Posterior vena cava (tissue), 2 donors: ENCODE data around the gene MAD2L1BP. TPM values are rescaled to one million over a fixed set of nuclear protein-coding genes. Genes with fewer than 3 reads are reported as not detected.
A peak's percentile ranks its signal among the peaks of the same experiment; 100 is the strongest.
"Not testable (repeated sequence)": the region's sequence is repeated elsewhere in the genome, so short reads cannot be mapped to it uniquely, and the experiment has no call there.

ENCODE experiments used
- DNase-seq: peaks from one replicate; pipeline ENCODE4 v3.0.0-alpha.2; 2020; ENCODE audit warnings: low spot score
- intact Hi-C, 2 donors: fragments of 100-400 bp; cut with DNase I; formaldehyde crosslinking; loops; one replicate each; pipeline versions ENCODE4 v1.14.1 to v1.14.2; 2022 to 2023
- long read RNA-seq, 2 donors: library from polyadenylated mRNA; unstranded; transcript quantifications; one replicate each; pipeline ENCODE4 v2.0.0, GENCODE V29; 2020 to 2021
- total RNA-seq, 2 donors: library from RNA; stranded (reverse); fragmentation: NEBNext Ultra II Directional; extraction: Animal tissue kit (Norgen Biotek cat#: 25700); gene quantifications; one replicate each; pipeline ENCODE4 v1.2.1, GENCODE V29; 2021
- donor health status: DM: yes; HTN: yes; CAD: no.
- donor health status: DM: yes; HTN: yes; CAD: no.

The MAD2L1BP gene
- total RNA-seq: 10 to 100 TPM; 12.0 to 15.5 TPM
- long read RNA-seq, donor 1, partial matches to known transcripts: 0 of 5 reads
- long read RNA-seq, donor 1, other reads (novel, unspliced or antisense): 1 of 5 reads
- long read RNA-seq, donor 2, transcript MAD2L1BP-201 (3 exons, 1,301 nt): major isoform, 30 of 33 reads
- long read RNA-seq, donor 2, partial matches to known transcripts: 1 of 33 reads
- long read RNA-seq, donor 2, other reads (novel, unspliced or antisense): 2 of 33 reads

- DNase-seq: peak; percentile 95
- intact Hi-C loops: loop anchor here in 1 of 2 donors (1.0 to 5.0 kb wide), 2 partner anchors 8 to 1193 kb away; no protein-coding TSS in a partner anchor
Observed at GRCh38 chr6:43635387-43636307, at the start of gene MAD2L1BP. TSS of gene MAD2L1BP (plus strand) at chr6:43635840. CDS start at chr6:43635876, 36 bp downstream.

- intact Hi-C loops: no loop called here
- DNase-seq: no peak
Observed at GRCh38 chr6:43588194-43588593, 47.4 kb upstream of the MAD2L1BP start.

GRCh38 chr6:43589564-43589963 lies 46.1 kb upstream of the MAD2L1BP start:
- DNase-seq, intact Hi-C loops: not testable (repeated sequence)

- intact Hi-C loops: no loop called here
Observed at GRCh38 chr6:43593938-43594337, 41.7 kb upstream of the MAD2L1BP start.

GRCh38 chr6:43600595-43600994 lies 35.0 kb upstream of the MAD2L1BP start:
- intact Hi-C loops: no loop called here

More at GRCh38 chr6:43593938-43594337, 41.7 kb upstream of the MAD2L1BP start:
- no peak for DNase-seq

GRCh38 chr6:43604174-43604573 lies 31.5 kb upstream of the MAD2L1BP start:
- intact Hi-C loops: loop anchor here in 1 of 2 donors (2.0 kb wide), 1 partner anchor 17 kb away; no protein-coding TSS in a partner anchor
- no peak for DNase-seq

More at GRCh38 chr6:43600595-43600994, 35.0 kb upstream of the MAD2L1BP start:
- DNase-seq: no peak

- intact Hi-C loops: no loop called here
- DNase-seq: no peak
Observed at GRCh38 chr6:43606019-43606418, 29.6 kb upstream of the MAD2L1BP start.

GRCh38 chr6:43608310-43608763 lies 27.3 kb upstream of the MAD2L1BP start:
- DNase-seq: no peak
- intact Hi-C loops: no loop called here

- intact Hi-C loops: no loop called here
- DNase-seq: no peak
Observed at GRCh38 chr6:43608807-43609206, 26.8 kb upstream of the MAD2L1BP start.

GRCh38 chr6:43609402-43609801 lies 26.2 kb upstream of the MAD2L1BP start:
- intact Hi-C loops: no loop called here
- DNase-seq: no peak

- intact Hi-C loops: no loop called here
- no peak for DNase-seq
Observed at GRCh38 chr6:43610431-43610830, 25.2 kb upstream of the MAD2L1BP start.

GRCh38 chr6:43613721-43614395 lies 21.8 kb upstream of the MAD2L1BP start:
- intact Hi-C loops: no loop called here
- DNase-seq: no peak

GRCh38 chr6:43614396-43614730 lies 21.3 kb upstream of the MAD2L1BP start:
- intact Hi-C loops: no loop called here
- no peak for DNase-seq

- intact Hi-C loops: no loop called here
- no peak for DNase-seq
Observed at GRCh38 chr6:43616725-43617472, 18.7 kb upstream of the MAD2L1BP start.

GRCh38 chr6:43621078-43621835 lies 14.4 kb upstream of the MAD2L1BP start:
- intact Hi-C loops: no loop called here
- DNase-seq: no peak

GRCh38 chr6:43621836-43622180 lies 13.8 kb upstream of the MAD2L1BP start:
- no peak for DNase-seq
- intact Hi-C loops: no loop called here

- intact Hi-C loops: no loop called here
- DNase-seq: no peak
Observed at GRCh38 chr6:43622541-43622940, 13.1 kb upstream of the MAD2L1BP start.
